Measurements from ENCODE around the gene ZDHHC13. TPM values are rescaled to one million over a fixed set of nuclear protein-coding genes. Genes with fewer than 3 reads are reported as not detected.

Gene ZDHHC13
- total RNA-seq, result 10 to 100 TPM; 19.5 to 26.9 (median 24.7) TPM

DNA sequence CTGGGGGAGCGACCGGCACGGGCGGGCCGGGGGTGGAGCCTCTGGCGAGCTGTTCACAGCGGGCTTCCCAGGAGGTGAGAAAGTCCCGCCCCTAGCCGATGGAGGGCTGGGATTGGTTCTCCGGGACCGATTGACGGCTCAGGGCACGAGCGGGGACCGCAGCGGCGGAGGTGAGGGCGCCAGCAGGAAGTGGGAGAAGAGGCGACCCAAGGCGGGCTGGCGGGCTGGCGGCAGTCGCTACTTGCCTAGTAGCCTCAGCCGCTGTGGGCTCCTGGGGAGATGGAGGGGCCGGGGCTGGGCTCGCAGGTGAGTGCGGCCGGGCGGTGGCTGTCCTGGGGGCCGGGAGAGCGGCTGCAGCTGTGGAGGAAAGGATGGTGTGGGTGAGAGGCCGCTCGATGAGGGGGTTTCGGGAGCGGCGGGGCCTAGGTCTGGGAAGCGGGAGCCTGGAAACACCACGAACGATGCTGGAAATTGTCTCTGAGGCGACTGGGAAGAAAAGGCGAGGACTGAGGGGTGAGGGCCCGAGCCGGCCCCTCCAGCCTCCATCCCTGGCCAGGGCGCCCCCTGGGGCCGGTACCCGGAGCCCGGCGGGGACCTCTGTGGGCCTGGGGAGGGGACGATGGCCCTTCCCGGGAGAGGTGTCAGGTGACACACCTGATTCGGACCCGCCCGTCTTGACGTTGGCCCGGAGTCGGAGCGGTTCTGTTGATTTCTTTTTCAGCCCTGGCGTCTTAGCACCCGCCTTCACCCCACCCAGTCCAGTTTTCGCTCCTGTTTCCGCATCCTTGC is at the start of gene ZDHHC13:
TSS of gene ZDHHC13 (plus strand) at position 198 of the 789 bp plus-strand sequence. CDS start at position 280, 82 bp downstream.
- intact Hi-C loops (cut with DNase I), result no loop called here
- Histone ChIP-seq H3K4me3 (replicated peaks in 1 of 3) (peak within 1 kb of the TSS; percentile 49 to 99 (median 88)), H3K27ac (peak within 1 kb of the TSS; percentile 52 to 76 (median 55)), H3K27me3 (no peaks in the 10 kb centered on the region), H3K9me3 (no peaks in the 10 kb centered on the region), H3K36me3 (no peaks in the 10 kb centered on the region), H3K4me1 (peaks cover 0 to 3% of the 10 kb centered on the region in 2 donors)
- peak; percentile 96 to 97 for DNase-seq
- 0 to 1% methylated on average over 16 to 56 of the region's 61 CpGs for WGBS, 2 donors
- TF ChIP-seq POLR2A (IDR thresholded peaks at IDR 0.05), result peak in 1 of 2 donors; percentile 76
- TF ChIP-seq, protein P1, sequence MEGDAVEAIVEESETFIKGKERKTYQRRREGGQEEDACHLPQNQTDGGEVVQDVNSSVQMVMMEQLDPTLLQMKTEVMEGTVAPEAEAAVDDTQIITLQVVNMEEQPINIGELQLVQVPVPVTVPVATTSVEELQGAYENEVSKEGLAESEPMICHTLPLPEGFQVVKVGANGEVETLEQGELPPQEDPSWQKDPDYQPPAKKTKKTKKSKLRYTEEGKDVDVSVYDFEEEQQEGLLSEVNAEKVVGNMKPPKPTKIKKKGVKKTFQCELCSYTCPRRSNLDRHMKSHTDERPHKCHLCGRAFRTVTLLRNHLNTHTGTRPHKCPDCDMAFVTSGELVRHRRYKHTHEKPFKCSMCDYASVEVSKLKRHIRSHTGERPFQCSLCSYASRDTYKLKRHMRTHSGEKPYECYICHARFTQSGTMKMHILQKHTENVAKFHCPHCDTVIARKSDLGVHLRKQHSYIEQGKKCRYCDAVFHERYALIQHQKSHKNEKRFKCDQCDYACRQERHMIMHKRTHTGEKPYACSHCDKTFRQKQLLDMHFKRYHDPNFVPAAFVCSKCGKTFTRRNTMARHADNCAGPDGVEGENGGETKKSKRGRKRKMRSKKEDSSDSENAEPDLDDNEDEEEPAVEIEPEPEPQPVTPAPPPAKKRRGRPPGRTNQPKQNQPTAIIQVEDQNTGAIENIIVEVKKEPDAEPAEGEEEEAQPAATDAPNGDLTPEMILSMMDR (IDR thresholded peaks at IDR 0.05), result peak in 2 of 6 experiments; percentile 18 to 27

DNA sequence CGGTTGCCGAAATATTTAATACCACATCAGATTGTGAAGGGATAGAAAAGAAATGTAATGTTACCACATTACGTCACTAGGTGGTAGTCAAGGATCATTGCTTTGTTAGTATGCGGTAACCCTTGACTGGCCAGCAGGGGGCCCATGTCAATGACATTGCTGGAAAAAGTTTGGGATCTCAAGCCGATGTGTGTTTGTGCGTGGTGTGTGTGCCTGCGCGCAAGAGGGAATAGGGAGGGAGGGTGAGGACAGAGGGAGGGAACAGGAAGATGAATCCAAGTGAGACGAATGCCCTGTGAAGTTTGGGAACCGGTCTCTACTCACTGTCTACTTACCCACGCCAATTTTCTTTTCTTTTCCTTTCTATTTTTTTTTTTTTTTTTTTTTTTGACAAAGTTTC is 45.7 kb upstream of the ZDHHC13 start:
- Histone ChIP-seq H3K36me3 (no peaks in the 10 kb centered on the region), H3K27ac (no peak overlapping the region), H3K27me3 (no peaks in the 10 kb centered on the region), H3K4me1 (peaks cover 3 to 9% of the 10 kb centered on the region in 2 donors), H3K9me3 (no peaks in the 10 kb centered on the region), H3K4me3 (replicated peaks in 1 of 3) (no peak overlapping the region)
- intact Hi-C loops (cut with DNase I), result loop anchor here (10.0 kb wide), 1 partner anchor 1064 kb away; no protein-coding TSS in a partner anchor
- WGBS, 2 donors, result 5 to 8% methylated on average over 11 of the region's 11 CpGs
- DNase-seq, result peak; percentile 79 to 84
- TF ChIP-seq, protein P1 (IDR thresholded peaks at IDR 0.05), result peak; percentile 62 to 100 (median 92)
- TF ChIP-seq POLR2A (IDR thresholded peaks at IDR 0.05), result no peak

DNA sequence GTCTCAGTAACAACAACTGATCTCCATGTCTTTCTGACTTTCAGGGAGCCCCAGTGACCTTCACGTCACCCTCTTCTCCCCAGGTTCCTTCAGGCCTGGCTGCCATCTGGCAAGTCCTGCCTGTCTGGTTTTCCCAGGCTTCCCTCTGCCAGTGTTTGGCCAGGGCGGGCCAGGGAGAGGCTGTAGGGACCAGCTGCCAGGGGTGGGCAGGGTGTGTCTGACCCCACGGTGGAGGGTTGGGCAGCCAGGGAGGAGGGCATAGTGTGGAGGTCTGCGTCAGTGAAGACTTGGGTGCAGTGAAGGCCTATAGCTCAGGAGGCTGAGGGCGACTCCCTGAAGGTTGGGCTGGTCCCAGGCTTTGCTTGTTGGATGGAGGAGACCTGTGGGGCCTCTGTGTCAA is 44.5 kb upstream of the ZDHHC13 start:
- H3K36me3 ChIP-seq, result no peaks in the 10 kb centered on the region
- 71 to 76% methylated on average over 4 to 5 of the region's 5 CpGs for WGBS, 2 donors
- intact Hi-C loops (cut with DNase I), result loop anchor here (10.0 kb wide), 1 partner anchor 1062 kb away; no protein-coding TSS in a partner anchor

GRCh38 chr11:19073454-19074415 is 43.2 kb upstream of the ZDHHC13 start:
- TF ChIP-seq POLR2A (IDR thresholded peaks at IDR 0.05), result no peak
- TF ChIP-seq, protein P1 (IDR thresholded peaks at IDR 0.05), result no peak
- intact Hi-C loops (cut with DNase I), result loop anchor here (10.0 kb wide), 1 partner anchor 1061 kb away; no protein-coding TSS in a partner anchor
- H3K4me1 ChIP-seq, result peaks cover 3 to 9% of the 10 kb centered on the region in 2 donors
- H3K4me3 ChIP-seq (replicated peaks in 1 of 3), result no peak overlapping the region
- H3K27me3 ChIP-seq, result no peaks in the 10 kb centered on the region
- H3K9me3 ChIP-seq, result no peaks in the 10 kb centered on the region
- WGBS, 2 donors, result 33 to 39% methylated on average over 10 of the region's 10 CpGs
- DNase-seq, result peak; percentile 62 to 68
- no peaks in the 10 kb centered on the region for H3K36me3 ChIP-seq
- H3K27ac ChIP-seq, result peak overlapping the region; percentile 15 to 53 (median 45)

More for the DNA sequence above, 44.5 kb upstream of the ZDHHC13 start:
- Histone ChIP-seq H3K4me1 (peaks cover 3 to 9% of the 10 kb centered on the region in 2 donors), H3K27me3 (no peaks in the 10 kb centered on the region), H3K9me3 (no peaks in the 10 kb centered on the region), H3K4me3 (replicated peaks in 1 of 3) (no peak overlapping the region), H3K27ac (peak overlapping the region in 1 of 3 donors; percentile 8)
- TF ChIP-seq, protein P1 (IDR thresholded peaks at IDR 0.05), result no peak
- TF ChIP-seq POLR2A (IDR thresholded peaks at IDR 0.05), result no peak
- peak; percentile 36 to 42 for DNase-seq

Data from thyroid gland (tissue), 4 donors.